ENCODE data around the gene TPSG1.
A peak's percentile ranks its signal among the peaks of the same experiment; 100 is the strongest.
"Not testable (repeated sequence)": the region's sequence is repeated elsewhere in the genome, so short reads cannot be mapped to it uniquely, and the experiment has no call there.

Gene TPSG1

DNA sequence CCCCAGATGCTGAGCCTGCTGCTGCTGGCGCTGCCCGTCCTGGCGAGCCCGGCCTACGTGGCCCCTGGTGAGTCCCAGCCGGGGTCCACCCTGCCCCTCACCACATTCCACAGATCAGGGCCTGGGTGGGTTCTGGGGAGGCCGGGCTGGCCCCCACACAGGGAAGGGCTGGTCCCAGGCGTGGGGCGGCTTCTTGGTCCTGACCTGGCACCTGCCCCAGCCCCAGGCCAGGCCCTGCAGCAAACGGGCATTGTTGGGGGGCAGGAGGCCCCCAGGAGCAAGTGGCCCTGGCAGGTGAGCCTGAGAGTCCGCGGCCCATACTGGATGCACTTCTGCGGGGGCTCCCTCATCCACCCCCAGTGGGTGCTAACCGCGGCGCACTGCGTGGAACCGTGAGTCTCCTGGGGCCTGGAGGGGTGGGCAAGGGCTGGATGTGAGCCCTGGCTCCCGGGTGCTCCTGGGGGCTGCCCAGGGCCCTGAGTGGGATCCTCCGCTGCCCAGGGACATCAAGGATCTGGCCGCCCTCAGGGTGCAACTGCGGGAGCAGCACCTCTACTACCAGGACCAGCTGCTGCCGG is 31.3 kb upstream of the TPSG1 start:
- not testable (repeated sequence) for DNase-seq

DNA sequence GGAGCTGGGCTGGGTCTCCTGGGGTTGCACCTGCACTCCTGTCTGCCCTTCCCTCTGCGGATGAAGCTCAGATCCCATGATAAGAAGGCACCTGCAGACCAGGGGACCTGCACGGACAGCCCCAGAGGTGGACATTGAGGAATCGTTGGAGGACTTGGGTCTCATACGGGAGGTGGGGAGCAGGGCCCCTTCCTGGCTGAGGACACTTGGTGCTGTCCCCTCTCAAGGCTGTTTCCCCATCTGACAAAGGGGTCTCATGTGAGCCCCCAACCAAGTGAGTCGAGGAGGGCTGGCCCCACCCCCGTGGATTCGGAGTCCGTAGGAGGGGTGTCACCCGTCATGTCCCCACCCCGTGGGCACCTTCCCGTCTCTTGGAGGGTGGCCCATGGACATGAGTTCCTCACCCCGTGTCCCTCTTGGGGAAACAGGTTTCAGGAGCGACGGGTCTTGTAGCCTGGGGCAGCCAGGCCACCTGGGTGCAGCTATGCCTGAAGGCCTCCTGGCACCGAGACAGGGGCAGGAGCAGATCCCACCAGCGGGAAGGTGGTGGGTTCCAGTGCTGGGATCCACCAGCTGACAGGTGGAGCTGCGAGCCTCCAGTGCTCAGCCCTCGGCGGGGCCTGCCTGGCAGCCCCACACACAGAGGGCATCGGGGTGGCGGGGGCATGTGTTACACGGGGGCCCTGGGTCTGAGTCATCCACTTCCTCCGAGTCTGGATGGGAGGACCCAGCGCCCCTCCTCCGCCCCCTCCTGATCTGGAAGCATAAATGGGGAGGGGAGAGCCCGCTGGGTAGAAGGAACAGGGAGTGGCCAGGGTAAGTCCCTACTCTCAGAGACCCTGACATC is 30.4 kb upstream of the TPSG1 start, which contains the start of gene TPSD1:
Gene TPSD1 (plus strand): TSS at position 794 of the 847 bp plus-strand sequence. CDS start 212 bp downstream, outside the sequence.
- not testable (repeated sequence) for DNase-seq

DNA sequence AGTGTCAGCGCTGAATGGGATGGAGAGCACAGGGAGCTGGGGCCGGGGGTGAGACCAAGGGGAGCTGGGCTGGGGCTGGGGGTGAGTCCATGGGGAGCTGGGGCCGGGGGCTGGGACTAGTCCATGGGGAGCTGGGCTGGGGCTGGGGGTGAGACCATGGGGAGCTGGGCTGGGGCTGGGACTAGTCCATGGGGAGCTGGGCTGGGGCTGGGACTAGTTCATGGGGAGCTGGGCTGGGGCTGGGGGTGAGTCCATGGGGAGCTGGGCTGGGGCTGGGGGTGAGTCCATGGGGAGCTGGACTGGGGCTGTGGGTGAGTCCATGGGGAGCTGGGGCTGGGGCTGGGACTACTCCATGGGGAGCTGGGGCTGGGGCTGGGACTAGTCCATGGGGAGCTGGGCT is 29.8 kb upstream of the TPSG1 start:
- not testable (repeated sequence) for DNase-seq

DNA sequence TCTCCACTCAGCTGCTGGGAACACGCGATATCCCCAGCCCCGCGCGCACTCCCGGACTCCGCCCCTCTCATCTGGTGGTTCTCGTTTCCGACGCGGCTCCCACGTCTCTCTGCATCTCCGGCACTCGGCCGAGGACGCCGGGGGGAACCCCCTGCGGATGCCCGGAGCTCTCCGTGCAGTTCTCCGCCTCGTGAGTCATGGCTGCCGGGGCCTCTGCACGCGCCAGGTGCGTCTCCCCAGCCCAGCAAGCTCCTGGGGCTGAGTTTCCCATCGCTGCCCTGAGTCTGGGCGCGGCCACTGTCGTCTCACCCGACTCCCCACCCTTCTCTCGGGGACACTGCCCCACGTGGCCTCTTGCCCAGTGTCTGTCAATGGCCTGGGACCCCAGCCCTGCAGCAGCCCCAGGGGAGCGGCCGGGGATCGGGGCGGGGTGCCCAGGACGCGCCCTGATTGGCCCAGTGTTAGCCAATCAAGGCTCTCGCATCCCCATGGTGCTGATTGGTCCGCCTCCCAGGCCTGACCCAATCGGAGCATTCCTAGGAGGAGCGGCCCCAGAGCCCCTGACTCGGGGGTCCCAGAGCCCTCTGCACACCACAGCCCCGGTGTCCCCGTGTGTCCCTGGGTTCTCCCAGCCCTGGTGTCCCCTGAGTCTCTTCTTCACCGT is 28.8 kb upstream of the TPSG1 start:
- DNase-seq: not testable (repeated sequence)

DNA sequence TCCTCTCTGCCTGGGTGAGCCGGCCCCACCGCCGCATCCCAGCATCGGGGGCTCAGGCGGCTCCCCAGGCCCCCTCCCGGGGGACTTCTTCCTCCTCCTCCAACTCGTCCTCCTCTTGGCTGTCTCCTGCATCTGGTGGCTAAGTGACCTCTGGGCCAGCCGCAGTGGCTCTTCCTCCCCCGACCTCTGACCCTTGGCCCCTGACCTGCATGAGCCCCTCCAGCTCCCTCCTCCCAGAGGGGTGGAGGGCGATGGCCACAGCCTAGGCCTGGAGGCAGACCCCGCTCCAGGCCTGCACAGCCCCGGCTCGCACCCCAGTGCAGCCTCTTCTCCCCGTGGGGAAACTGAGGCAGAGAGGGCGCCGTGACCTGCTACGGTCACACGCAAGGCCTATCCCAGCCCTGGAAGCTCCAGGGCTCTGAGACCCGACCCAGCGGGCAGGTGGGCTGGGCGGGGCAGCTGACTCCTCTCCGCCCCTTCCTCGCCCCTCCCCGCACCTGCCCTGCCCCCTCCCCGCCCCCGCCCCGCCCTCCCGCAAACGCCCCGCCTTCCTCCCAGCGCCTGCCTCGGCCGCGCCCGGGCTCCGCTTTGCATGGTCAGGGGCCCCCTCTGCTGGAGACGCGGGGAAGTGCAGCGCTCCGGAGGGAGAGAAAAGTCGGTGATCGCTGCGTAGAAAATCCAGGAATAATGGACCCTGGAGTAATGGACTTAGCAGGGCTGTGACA is 24.1 kb upstream of the TPSG1 start:
- DNase-seq: not testable (repeated sequence)

- DNase-seq: not testable (repeated sequence)
Observed at GRCh38 chr16:1247903-1248537, 23.0 kb upstream of the TPSG1 start.

- DNase-seq: no peak
Observed at GRCh38 chr16:1245452-1246020, 20.5 kb upstream of the TPSG1 start.

- DNase-seq: no peak
Observed at GRCh38 chr16:1244881-1245280, 19.8 kb upstream of the TPSG1 start.

GRCh38 chr16:1243907-1244850 is 19.1 kb upstream of the TPSG1 start:
- not testable (repeated sequence) for DNase-seq

- DNase-seq: not testable (repeated sequence)
Observed at GRCh38 chr16:1243363-1243762, 18.3 kb upstream of the TPSG1 start.

DNA sequence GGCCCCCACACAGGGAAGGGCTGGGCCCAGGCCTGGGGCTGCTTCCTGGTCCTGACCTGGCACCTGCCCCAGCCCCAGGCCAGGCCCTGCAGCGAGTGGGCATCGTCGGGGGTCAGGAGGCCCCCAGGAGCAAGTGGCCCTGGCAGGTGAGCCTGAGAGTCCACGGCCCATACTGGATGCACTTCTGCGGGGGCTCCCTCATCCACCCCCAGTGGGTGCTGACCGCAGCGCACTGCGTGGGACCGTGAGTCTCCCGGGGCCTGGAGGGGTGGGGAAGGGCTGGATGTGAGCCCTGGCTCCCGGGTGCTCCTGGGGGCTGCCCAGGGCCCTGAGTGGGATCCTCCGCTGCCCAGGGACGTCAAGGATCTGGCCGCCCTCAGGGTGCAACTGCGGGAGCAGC is 16.0 kb upstream of the TPSG1 start:
- not testable (repeated sequence) for DNase-seq

- DNase-seq: not testable (repeated sequence)
Observed at GRCh38 chr16:1240436-1240835, 15.4 kb upstream of the TPSG1 start, which contains the start of gene TPSAB1. TSS of gene TPSAB1 (plus strand) at chr16:1240705. CDS start at chr16:1240939, 234 bp downstream.

DNA sequence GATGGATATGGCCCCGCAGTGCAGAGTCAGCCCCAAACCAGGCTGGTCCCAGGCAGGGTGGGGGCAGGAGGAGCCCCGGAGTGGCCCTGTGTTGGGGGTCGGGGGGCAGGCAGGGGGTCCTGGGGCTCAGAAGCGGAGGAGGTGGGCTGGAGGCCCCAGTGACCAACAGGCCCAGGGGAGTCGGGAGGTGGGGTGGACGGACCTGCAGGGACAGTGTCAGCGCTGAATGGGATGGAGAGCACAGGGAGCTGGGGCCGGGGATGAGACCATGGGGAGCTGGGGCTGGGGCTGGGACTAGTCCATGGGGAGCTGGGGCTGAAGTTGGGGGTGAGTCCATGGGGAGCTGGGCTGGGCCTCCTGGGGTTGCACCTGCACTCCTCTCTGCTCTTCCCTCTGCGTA is 14.5 kb upstream of the TPSG1 start:
- not testable (repeated sequence) for DNase-seq

DNA sequence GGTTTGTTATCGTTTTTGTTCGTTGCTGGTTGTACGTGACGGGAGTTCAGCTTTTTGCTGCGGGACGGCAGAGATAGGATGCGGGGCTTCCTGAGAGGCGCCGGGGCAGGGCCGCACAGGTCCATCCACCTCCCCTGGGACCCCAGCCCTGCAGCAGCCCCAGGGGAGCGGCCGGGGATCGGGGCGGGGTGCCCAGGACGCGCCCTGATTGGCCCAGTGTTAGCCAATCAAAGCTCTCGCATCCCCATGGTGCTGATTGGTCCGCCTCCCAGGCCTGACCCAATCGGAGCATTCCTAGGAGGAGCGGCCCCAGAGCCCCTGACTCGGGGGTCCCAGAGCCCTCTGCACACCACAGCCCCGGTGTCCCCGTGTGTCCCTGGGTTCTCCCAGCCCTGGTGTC is 13.8 kb upstream of the TPSG1 start:
- DNase-seq: peak; percentile 67

DNA sequence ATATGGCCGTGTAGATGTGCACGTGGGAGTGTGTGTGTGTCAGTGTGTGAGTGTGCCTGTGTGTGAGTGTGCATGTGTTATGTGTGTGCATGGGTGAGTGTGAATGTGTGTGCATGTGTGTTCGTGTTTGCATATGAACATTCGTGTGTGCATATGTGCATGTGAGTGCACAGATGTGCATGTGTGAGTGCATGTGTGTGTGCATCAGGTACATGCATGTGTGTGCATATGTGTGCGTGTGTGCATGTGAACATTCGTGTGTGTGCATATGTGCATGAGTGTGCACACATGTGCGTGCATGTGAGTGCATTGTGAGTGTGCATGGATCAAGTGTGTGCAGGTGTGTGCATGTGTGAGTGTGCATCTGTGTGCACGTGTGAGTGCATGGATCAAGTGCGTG is 12.9 kb upstream of the TPSG1 start:
- no peak for DNase-seq

GRCh38 chr16:1236659-1237058 is 11.6 kb upstream of the TPSG1 start:
- DNase-seq: not testable (repeated sequence)

DNA sequence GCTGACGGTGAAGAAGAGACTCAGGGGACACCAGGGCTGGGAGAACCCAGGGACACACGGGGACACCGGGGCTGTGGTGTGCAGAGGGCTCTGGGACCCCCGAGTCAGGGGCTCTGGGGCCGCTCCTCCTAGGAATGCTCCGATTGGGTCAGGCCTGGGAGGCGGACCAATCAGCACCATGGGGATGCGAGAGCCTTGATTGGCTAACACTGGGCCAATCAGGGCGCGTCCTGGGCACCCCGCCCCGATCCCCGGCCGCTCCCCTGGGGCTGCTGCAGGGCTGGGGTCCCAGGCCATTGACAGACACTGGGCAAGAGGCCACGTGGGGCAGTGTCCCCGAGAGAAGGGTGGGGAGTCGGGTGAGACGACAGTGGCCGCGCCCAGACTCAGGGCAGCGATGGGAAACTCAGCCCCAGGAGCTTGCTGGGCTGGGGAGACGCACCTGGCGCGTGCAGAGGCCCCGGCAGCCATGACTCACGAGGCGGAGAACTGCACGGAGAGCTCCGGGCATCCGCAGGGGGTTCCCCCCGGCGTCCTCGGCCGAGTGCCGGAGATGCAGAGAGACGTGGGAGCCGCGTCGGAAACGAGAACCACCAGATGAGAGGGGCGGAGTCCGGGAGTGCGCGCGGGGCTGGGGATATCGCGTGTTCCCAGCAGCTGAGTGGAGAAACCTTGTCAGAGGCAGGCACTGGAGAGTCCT is 7.1 kb upstream of the TPSG1 start:
- DNase-seq: not testable (repeated sequence)

DNA sequence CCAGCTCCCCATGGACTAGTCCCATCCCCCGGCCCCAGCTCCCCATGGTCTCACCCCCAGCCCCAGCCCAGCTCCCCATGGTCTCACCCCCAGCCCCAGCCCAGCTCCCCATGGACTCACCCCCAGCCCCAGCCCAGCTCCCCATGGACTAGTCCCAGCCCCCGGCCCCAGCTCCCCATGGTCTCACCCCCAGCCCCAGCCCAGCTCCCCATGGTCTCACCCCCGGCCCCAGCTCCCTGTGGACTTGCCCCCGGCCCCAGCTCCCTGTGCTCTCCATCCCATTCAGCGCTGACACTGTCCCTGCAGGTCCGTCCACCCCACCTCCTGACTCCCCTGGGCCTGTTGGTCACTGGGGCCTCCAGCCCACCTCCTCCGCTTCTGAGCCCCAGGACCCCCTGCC is 6.2 kb upstream of the TPSG1 start:
- not testable (repeated sequence) for DNase-seq

GRCh38 chr16:1230471-1231212 is 5.6 kb upstream of the TPSG1 start:
- not testable (repeated sequence) for DNase-seq
